Activated CD8-positive, alpha-beta memory T cell treated with anti-CD3 and anti-CD28 coated beads, Interleukin-2, amount 50 U/mL, for 24 hours (primary cell): ENCODE data around the gene EDC3.
"Not testable (repeated sequence)": the region's sequence is repeated elsewhere in the genome, so short reads cannot be mapped to it uniquely, and the experiment has no call there.

Source experiments
- DNase-seq: peaks from one replicate; pipeline ENCODE4 v3.0.0-alpha.2; 2020; ENCODE audit errors: extremely low read depth

EDC3 gene

DNA sequence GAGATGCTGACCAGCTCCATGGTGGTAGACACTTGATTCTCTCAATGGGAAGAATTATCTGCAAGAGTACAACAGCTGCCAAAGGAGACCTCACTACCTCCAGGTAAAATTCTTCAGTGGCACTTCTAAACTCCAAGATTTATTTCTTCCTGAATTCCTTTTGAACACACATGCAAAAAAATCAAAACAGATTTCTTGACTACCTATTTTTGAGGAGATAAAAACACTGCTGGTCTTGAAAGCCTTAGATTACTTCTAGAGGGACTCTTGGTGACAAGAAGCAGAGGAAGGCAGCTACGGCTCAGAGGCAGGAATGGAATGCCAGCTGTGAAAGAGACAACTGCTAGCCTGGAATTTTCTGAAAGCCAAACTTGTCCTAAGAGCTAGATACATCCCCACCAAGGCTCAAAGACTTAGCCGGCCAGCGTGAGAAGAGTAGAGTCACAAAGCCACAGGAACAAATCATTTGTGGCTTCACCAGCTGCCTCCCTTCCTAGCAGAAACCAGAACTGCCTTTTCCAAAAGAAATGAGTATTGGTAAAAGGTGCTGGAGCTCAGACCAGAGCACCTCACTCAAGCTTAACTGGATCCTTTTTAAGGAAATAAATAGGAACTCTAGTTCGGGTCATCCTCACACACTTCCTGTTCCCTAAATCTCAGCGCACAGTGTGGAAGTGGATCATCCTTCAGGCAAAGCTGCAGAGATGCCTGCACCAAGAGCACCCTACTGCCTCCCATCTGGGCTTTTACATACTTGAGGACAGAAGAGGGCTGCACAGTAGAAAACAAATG, 47.6 kb downstream of the EDC3 start:
- DNase-seq = no peak

GRCh38 chr15:74646480-74646879, 49.3 kb downstream of the EDC3 start:
- no peak for DNase-seq

- no peak for DNase-seq
Measured at GRCh38 chr15:74643665-74644204, 52.1 kb downstream of the EDC3 start.

DNA sequence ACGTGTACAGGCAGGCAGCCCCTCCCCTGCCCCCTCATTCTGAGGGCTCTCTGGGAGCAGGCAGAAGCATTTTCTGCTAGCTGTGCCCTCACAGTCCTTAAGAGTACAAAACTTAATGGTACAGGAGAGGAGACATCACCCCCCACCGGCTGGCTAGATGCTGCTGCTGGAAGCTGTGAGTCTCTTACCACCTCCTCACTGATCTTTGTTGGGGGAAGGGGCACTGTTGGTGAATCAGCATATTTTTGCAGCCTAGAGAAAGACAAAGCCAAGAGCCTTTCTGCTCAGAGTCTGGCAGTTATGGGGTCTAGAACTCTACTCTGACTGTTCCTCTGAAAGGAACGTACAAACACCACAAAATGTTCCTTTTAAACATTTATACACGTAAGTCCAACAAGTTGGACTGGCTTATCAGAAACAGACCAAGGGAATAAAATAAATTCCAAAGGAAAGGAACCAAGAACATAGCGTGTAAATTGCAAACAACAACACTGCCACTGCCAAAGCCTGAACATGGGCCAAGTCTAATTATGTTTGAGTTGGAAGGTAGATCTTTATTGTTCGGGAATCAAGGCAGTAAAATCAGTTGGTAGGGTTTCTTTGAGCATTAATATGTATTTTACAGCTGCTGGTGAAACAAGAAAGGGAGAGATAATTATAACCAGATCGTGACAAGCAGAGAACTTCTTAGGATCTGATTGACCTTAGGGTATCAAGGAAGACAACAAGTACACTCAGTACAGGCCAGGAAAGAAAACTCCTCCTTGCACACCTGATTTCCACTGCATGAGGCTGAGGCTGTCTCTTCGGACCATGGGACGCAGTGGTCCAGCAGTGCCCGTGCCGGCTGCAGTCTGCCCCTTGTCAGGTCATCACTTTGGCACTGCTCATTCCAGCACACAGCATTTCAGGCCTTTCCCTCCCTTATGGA, 52.8 kb downstream of the EDC3 start:
- no peak for DNase-seq

- no peak for DNase-seq
Measured at GRCh38 chr15:74642348-74642733, 53.5 kb downstream of the EDC3 start.

GRCh38 chr15:74641151-74641550, 54.7 kb downstream of the EDC3 start:
- no peak for DNase-seq

DNA sequence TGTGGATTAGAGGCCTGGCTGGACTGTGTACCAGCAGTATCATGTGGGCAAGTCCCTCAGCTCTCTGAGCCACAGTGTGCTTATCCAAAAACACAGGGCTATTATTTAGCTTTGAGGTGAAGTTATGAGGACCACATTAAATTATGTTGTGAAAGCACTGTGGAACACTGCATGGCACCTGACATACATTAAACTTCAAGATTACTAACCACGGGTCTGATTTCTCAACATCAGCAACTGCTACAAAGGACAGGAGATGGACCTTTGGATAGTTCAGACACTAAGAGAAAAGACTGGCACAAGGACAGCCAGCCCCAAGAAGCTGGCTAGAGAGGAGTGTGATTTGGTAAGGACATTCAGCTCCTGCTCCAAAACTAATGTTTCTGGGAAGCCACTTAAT, 58.8 kb downstream of the EDC3 start:
- DNase-seq = no peak

DNA sequence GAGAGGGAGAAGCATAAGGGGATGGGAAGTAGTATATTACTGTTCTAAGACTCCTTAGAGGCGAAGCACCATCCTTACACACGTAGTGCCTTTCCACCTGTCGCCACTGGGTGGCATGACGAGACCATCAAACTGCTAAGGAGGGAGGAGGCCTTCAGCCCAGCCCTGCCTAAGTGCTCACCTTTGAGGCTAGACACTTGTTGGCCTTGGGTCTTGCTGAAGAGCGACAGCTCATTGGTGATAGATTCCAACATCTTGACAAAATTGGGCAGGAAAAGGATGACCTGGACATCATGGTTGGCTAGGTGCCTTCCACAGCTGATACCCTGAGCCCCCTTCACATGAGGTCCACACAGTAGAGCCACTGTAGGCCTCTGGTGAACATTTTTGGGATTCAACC, 60.6 kb downstream of the EDC3 start:
- peak; percentile 27 for DNase-seq

- no peak for DNase-seq
Measured at GRCh38 chr15:74633781-74634180, 62.0 kb downstream of the EDC3 start.

- no peak for DNase-seq
Measured at GRCh38 chr15:74632601-74633000, 63.2 kb downstream of the EDC3 start.

DNA sequence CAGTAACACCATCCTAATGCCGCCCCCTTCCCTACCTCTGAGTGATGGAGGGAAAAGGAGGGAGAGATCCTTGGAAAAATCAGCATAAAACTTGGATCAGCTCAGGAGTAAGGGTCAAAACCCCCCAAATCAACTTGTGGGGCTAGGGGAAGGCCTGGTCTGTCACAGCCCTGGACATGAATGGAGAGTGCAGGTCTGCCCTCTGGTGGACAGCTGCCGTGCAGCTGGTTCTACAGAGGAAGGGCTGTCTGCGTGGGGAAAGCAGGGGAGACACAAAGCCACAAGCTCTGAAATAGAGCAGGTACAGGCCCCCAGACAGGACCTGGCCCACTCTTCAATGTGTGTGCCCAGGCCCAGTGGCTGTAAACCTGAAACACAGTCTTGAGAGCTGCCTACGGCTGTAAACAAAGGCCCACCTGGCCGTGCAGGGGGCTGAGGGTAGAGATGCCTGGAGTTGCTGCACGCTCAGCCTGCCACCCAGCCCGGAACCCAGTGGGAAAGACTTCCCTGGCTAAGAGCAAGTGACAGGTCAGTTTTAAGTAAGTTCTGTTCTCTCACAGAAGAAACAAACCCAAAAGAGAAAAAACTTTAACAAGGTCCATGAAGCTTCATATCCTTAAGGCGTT, 63.8 kb downstream of the EDC3 start:
- no peak for DNase-seq

DNA sequence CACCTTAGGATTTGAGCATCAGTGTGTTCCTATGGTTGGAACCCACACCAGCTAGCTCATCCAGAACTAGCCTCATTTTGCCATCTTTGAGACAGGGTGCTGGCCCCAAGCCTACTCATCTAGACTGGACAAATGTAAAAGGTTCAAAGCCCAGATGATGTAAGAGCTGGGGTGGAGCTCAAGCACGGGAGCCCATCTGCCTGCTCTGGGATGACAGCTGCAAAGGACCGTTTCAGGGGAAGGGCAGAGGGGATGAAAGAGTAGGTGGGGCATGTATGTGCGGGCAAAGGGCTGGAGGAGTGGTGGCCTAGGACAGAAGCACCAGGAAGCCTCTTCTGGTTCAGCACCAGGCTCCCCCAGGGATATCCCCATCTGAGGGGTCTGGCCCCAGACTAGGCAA, 64.4 kb downstream of the EDC3 start:
- no peak for DNase-seq

GRCh38 chr15:74631087-74631385, 64.8 kb downstream of the EDC3 start:
- DNase-seq = no peak

DNA sequence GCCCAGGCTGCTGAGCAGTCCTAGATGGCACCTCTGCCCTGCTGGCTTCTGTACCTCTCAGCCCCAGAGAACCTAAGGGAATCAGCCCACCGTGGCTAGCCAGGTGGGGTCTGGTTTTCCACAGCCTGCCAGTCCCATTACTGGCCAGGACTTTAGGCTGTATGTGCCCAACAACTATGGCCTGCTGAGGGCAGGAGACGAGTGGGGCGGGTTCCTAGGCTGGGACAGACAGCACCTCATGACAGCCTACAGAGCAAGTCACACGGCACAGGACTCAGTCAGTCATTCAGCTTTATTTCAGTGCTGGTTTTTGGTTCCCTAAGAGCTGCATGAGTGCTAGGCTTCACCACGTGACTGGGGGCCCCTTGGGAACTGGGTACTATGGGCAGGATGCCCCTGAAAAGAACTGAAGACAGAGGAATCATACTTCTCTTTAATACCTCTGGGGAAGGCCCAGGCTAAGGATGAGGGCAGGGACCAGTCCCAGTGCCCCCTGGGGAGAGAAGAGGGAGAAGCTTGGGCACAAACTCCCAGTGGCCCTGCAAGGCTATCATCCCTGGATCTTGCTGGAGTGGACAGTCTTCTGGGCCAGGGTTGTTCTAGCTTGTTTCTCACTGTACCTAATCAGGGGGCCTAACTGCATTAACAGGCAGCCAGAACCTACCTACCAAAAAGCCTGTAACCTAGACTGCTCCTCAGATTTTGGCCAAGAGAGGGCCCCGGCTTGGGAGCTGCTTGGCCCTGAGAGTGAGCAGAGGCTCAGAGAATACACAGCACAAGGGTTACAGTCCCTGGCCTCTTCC, 65.3 kb downstream of the EDC3 start:
- no peak for DNase-seq

DNA sequence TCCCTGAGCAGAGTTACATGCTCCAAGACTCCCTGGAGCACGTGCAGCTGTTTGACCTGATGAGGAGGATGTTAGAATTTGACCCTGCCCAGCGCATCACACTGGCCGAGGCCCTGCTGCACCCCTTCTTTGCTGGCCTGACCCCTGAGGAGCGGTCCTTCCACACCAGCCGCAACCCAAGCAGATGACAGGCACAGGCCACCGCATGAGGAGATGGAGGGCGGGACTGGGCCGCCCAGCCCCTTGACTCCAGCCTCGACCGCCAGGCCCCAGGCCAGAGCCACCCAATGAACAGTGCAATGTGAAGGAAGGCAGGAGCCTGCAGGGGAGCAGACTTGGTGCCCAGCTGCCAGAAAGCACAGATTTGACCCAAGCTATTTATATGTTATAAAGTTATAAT, 66.1 kb downstream of the EDC3 start:
- DNase-seq = not testable (repeated sequence)

DNA sequence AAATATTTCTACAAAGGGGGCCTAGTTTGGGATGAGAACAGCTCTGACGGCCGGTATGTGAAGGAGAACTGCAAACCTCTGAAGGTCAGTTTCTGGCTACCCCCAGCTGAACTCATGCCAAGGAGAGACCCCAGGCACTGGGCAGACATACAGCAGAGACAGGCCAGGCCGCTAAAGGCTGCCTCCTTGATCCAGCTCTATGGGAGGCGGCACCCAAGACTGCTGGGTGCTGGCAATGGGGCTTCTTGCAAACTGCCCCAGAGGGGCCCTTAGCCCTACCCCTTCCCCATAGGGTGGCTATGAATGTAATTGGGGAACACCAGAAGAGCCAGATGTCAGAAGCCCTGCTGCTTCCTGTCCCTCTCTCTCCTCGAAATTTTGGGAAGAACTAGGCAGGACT, 66.9 kb downstream of the EDC3 start:
- DNase-seq = no peak

DNA sequence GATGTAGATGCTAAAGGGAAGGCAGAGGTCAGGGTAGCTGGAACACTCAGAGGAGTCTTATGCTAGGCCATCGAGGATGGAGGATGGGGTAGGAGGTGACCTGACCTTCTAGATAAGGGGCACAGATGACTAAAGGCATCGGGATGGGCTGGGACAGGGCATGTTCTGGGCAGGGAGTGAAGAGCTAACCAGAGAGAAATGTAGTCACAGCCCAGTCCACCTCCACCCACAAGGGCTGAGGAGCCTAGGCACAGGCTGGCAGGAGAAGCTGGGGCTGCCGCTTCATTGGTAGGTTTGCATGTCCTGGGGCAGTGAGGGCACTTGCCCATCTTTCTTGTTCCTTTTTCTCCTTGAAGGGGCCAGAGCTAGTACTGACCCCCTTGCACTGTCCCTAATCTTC, 67.6 kb downstream of the EDC3 start:
- no peak for DNase-seq

- no peak for DNase-seq
Measured at GRCh38 chr15:74627766-74628165, 68.1 kb downstream of the EDC3 start.

GRCh38 chr15:74626752-74627692, 68.8 kb downstream of the EDC3 start:
- no peak for DNase-seq

GRCh38 chr15:74626336-74626735, 69.5 kb downstream of the EDC3 start:
- no peak for DNase-seq

- no peak for DNase-seq
Measured at GRCh38 chr15:74625693-74626092, 70.1 kb downstream of the EDC3 start.
